ENCODE data around the gene THADA.

The THADA gene

DNA sequence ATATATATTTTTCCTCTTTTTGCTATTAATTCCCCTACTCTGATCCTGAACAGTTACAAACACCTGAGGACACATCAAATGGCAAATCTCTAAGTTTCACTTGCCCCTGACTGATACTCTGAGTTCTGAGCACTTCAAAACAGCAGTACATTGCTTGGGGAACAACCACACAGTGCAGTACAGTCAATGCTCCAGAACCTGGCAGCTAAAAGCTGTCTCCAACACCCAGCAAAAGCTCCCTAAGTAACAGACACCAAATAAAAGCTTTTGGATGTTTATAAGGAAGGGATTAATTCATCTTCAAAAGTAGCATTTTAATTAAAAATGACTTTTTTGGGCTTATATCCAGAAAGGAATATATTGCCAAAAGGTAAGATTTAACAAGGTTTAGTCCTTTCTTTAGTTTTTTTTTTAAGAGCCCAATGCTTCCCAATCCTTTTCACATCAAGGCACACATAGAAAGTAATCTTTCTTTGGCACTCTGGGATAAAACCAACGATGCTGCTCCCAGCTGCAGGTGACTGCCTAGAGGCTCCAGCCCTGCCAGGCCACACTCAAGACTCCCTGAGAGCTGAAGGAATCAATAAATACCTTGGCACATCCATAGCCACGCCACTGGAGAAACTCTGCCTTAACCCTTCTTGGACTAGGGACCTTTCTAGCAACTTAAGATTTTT, 204.5 kb downstream of the THADA start:
- Histone ChIP-seq H3K27me3 (ENCODE audit: insufficient read depth, low read length) (no peaks in the 10 kb centered on the region), H3K27ac (ENCODE audit: low read depth, low read length, poor library complexity, severe bottlenecking) (no peak overlapping the region), H3F3A (ENCODE audit: insufficient read depth, low read length) (no peaks in the 10 kb centered on the region), H3K4me1 (ENCODE audit: insufficient read depth, low read length, severe bottlenecking) (peaks cover 22% of the 10 kb centered on the region), H3K4me3 (ENCODE audit: low read depth, low read length, poor library complexity, severe bottlenecking) (no peak overlapping the region), H2AFZ (ENCODE audit: low read length) (no peak overlapping the region), H3K4me2 (ENCODE audit: low read length) (no peak overlapping the region), H3K36me3 (ENCODE audit: insufficient read depth, low read length) (peaks cover 18% of the 10 kb centered on the region; the same call in 1 of the 2 replicates), H3K9me2 (ENCODE audit: low read depth, low read length) (no peaks in the 10 kb centered on the region), H3K79me2 (ENCODE audit: insufficient read depth, low read length) (no peaks in the 10 kb centered on the region), H4K20me1 (ENCODE audit: insufficient read depth, low read length) (no peaks in the 10 kb centered on the region), H3K9ac (ENCODE audit: low read length) (no peak overlapping the region), H3K9me3 (ENCODE audit: low read length) (no peaks in the 10 kb centered on the region)
- TF ChIP-seq EZH2 (IDR thresholded peaks at IDR 0.05; ENCODE audit: borderline replicate concordance, low read length) (no peak), CTCF (IDR thresholded peaks at IDR 0.05; ENCODE audit: low read length) (no peak)

DNA sequence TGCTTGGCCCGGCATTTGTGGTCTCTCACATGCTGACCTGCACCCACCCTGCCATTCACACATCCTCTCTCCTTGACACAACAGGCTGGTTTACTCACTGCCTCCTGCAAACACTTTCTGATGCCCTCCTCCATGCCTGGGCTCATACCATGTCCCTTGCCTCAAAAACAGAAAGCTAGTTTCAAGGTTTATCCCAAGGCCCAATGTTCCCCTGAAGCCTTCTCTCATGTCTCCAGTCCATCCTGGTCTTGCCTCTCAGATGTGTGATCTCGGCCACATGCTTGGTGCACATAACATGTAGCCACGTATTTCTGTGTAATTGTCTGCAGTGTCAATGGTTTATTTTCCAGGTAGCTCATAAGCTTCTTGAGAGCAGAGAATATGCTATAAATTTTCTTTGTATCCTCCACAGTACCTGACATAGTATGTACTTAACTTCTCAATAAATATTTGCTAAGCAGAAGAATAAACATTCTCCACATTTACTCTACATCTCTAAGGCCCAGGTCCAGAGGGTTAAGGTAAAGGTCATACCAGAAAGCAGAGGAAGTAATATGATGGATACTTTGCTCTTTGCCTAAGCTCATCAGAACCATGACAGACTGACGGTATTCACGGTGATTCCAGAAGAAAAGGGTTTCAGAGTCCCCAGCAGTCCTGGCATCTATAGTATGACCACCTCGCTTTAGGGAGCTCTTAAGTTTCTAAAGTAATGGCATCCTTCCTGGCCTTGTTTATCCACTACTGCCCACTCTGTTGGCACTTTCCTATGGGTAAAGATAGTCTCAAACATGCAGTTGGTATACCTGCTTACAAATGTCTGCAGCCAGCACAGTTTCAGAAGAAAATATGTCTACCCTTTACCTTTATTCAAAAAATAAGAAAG, 206.0 kb downstream of the THADA start:
- H3K27ac ChIP-seq (ENCODE audit: low read depth, low read length, poor library complexity, severe bottlenecking): no peak overlapping the region
- no peaks in the 10 kb centered on the region for H3K9me2 ChIP-seq (ENCODE audit: low read depth, low read length)
- H3F3A ChIP-seq (ENCODE audit: insufficient read depth, low read length): no peaks in the 10 kb centered on the region
- TF ChIP-seq CTCF (IDR thresholded peaks at IDR 0.05; ENCODE audit: low read length) (no peak), EZH2 (IDR thresholded peaks at IDR 0.05; ENCODE audit: borderline replicate concordance, low read length) (no peak)
- no peak overlapping the region for H2AFZ ChIP-seq (ENCODE audit: low read length)
- H3K4me3 ChIP-seq (ENCODE audit: low read depth, low read length, poor library complexity, severe bottlenecking): no peak overlapping the region
- H3K4me2 ChIP-seq (ENCODE audit: low read length): no peak overlapping the region
- H3K27me3 ChIP-seq (ENCODE audit: insufficient read depth, low read length): no peaks in the 10 kb centered on the region
- H3K36me3 ChIP-seq (ENCODE audit: insufficient read depth, low read length): peaks cover 14% of the 10 kb centered on the region; the same call in 1 of the 2 replicates
- no peaks in the 10 kb centered on the region for H3K79me2 ChIP-seq (ENCODE audit: insufficient read depth, low read length)
- no peaks in the 10 kb centered on the region for H4K20me1 ChIP-seq (ENCODE audit: insufficient read depth, low read length)
- H3K9ac ChIP-seq (ENCODE audit: low read length): no peak overlapping the region
- H3K4me1 ChIP-seq (ENCODE audit: insufficient read depth, low read length, severe bottlenecking): peaks cover 29% of the 10 kb centered on the region
- no peaks in the 10 kb centered on the region for H3K9me3 ChIP-seq (ENCODE audit: low read length)

- Histone ChIP-seq H3K9ac (ENCODE audit: low read length) (no peak overlapping the region), H3K27me3 (ENCODE audit: insufficient read depth, low read length) (no peaks in the 10 kb centered on the region), H3K4me1 (ENCODE audit: insufficient read depth, low read length, severe bottlenecking) (peaks cover 29% of the 10 kb centered on the region), H3F3A (ENCODE audit: insufficient read depth, low read length) (no peaks in the 10 kb centered on the region), H3K4me2 (ENCODE audit: low read length) (no peak overlapping the region), H4K20me1 (ENCODE audit: insufficient read depth, low read length) (no peaks in the 10 kb centered on the region), H3K4me3 (ENCODE audit: low read depth, low read length, poor library complexity, severe bottlenecking) (no peak overlapping the region), H2AFZ (ENCODE audit: low read length) (no peak overlapping the region), H3K9me3 (ENCODE audit: low read length) (no peaks in the 10 kb centered on the region), H3K36me3 (ENCODE audit: insufficient read depth, low read length) (0 out of 2 replicates have a peak, but pooled peaks cover 8% of the 10 kb centered on the region), H3K27ac (ENCODE audit: low read depth, low read length, poor library complexity, severe bottlenecking) (no peak overlapping the region), H3K79me2 (ENCODE audit: insufficient read depth, low read length) (no peaks in the 10 kb centered on the region), H3K9me2 (ENCODE audit: low read depth, low read length) (no peaks in the 10 kb centered on the region)
- TF ChIP-seq EZH2 (IDR thresholded peaks at IDR 0.05; ENCODE audit: borderline replicate concordance, low read length) (no peak), CTCF (IDR thresholded peaks at IDR 0.05; ENCODE audit: low read length) (no peak)
Observed at GRCh38 chr2:43388371-43388770, 207.5 kb downstream of the THADA start.
